SK-N-DZ (cell line): ENCODE data around the gene AGPAT2.

Experiments
- DNase-seq: peaks from one replicate; pipeline ENCODE4 v3.0.0-alpha.2; 2015; ENCODE audit warnings: low spot score

AGPAT2 gene

DNA sequence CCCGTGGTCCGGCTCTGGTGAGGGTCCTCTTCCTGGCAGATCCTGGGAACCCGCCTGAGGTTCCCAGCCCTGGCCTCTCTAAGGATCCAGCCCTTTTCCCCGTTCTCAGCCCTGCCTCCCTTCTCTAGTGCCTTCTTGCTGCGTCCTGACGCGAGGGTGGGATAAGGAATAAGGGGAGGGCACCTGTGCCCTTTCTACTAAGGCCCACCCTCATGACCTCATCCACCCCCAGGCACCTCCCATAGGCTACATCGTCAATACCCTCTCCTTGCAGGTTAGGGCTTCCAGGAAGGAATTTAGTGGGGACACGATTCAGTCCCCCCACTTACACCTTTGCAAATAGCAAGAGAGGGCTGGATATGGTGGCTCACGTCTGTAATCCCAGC, 14.4 kb upstream of the AGPAT2 start:
- no peak for DNase-seq

DNA sequence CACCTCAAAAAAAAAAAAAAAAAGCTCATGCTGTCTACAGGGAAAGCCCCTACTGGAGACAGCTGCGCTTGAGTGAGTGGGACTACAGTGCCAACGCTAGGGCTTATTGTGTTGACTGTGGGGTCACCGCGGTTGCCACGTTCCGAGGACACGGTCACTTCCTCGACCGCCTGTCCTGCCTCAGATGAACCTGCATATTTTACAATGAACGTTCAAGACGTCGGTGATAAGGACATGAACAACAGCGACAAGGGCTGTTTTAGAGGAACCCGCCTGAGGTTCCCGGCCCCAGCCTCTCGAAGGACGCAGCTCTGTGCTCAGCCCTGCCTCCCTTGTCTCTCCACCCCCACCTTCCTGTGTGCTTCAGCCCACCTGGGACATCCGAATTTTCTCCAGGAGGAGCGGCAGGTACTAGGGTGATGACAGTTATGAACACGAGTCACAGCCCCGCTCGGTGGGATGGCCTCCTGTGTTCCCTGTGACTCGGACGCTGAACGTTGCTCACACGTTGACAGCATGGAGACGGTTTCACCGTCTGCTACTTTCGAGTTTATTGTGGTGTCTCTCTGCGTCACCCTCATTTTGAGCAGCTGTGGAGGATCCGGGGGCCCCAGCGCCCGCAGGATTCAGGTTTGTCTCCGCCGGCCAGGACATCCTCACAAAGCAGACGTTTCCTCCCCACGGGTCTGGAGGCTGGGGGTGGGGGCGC, 13.9 kb upstream of the AGPAT2 start:
- no peak for DNase-seq

DNA sequence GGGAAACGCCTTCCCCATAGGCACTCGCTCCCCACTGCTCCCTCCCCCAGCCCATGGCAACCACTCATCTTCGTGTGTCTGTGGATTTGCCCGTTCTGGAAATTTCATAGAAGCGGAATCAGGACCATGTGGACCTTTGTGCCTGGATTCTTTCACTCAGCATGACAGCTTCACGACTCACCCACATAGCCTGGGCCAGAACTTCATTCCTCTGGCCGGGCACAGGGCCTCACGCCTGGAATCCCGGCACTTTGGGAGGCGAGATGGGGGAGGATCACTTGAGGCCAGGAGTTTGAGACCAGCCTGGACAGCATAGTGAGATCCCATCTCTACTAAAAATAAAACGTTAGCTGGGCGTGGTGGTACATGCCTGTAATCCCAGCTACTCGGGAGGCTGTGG, 13.0 kb upstream of the AGPAT2 start:
- DNase-seq: no peak

DNA sequence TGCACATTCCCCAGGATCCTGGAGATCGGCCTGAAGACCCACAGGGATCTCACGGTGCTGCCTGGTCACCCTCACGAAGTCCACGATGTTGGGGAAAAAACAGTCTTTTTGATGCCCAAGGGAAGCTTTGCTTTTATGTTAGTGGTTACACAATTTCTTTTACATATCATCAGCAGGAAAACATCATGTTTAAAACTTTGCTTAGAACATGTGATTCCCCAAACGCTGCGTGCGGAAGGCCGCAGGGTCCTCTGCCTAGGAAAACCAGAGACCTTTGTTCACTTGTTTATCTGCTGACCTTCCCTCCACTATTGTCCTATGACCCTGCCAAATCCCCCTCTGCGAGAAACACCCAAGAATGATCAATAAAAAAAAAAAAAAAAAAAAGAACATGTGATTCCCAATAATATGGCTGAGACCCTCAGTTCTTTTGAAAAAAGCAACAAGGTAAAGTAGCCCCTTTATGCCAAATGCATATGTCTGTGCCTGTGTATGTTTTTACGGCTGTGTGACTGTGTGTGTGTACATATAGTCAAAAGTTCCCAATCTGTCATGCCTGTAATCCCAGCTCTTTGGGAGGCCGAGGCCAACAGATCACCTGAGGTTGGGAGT, 11.5 kb upstream of the AGPAT2 start:
- DNase-seq: no peak

DNA sequence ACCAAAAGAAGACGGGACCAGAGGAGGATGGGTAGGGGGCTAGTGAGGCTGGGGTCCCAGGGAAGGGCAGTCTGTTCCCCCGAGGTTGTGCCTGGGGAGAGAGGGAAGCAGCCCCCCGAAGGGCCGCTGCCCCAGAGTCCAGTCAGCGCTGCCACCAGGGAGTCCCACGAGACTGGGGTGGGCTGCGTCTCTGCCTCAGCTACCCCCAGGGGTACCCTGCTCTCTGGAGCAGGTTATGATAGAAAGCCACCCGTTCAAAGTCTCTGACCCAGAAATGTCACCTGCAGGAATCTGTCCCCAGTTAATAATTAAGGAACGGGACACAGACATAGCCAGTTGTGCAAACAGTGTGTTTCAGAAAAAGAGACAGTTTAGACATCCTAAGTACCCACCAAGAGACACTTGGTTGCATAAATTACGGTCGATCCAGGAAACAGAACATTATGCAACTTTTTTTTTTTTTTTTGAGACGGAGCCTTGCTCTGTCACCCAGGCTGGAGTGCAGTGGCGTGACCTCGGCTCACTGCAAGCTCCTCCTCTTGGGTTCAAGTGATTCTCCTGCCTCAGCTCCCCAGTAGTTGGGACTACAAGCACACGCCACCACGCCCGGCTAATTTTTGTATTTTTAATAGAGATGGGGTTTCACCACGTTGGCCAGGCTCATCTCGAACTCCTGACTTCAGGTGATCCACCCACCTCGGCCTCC, 10.7 kb upstream of the AGPAT2 start:
- no peak for DNase-seq

DNA sequence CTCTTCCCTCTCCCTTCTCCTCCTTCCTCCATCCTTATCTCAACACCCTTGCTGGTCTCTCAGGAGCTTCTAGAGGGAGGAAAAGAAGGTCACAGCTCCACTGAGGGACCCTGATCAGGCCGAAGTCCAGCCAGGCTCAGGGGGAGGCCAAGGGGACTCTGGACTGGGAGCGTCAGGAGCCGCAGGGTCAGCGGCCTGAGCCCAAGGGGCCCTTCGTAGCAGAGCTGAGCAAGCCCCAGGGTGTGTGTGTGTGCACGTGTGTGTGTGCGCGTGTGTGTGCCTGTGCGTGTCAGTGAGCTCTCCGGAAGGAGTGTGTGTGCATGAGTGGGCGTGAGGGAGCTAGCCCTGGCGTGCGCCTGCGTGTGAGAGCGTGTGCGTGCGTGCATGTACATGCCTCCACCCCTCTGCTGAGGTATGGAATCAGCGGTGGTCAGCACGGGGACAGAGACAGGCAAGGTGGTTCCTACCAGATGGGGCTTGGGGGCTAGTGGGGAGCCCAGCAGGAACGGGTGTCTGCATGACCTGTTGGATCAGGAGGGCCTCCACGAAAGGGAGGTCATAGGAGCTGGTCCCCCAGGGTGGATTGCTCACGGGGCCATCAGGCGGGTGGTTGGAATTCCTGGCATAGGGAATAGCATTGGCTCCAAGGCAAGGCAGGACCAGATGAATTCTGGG, 10.0 kb upstream of the AGPAT2 start:
- DNase-seq: no peak

DNA sequence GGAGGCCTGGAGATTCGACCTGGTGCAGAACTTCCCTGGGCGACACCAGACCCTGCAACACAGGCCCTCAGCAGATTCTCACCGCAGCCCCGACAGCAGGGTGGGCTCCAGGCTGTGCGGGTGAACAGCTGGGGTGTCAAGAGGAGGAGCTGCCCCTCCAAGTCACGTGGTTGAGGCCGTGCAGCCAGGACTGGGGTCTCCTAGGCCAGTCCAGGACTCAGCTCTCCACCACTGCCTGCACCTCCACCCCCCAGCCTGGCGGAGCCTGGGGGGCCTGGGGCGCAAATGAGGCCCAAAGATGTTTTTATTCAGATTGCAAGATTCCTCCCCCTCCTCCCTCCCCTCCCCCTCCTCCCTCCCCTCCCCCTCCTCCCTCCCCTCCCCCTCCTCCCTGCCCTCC, 9.2 kb upstream of the AGPAT2 start:
- DNase-seq: no peak

DNA sequence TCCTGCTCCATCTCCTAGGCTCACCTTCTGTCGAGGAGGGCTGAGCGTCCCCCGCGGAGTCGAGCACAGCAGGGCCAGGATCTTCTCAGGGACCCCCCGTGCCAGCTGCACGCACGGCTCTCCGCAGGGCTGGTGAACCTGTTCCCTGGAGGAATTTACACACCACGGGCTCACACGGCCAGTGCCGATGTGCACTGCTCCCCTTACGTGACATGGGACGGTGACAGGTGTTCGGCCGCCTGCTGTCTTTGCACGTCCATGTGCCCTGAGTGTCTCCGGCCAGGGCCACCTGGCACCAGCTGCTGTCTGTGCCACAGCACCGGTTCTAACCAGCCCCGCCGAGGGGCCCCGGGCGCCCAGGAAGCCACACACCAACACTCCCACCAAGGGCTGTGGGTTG, 8.7 kb upstream of the AGPAT2 start:
- DNase-seq: no peak

DNA sequence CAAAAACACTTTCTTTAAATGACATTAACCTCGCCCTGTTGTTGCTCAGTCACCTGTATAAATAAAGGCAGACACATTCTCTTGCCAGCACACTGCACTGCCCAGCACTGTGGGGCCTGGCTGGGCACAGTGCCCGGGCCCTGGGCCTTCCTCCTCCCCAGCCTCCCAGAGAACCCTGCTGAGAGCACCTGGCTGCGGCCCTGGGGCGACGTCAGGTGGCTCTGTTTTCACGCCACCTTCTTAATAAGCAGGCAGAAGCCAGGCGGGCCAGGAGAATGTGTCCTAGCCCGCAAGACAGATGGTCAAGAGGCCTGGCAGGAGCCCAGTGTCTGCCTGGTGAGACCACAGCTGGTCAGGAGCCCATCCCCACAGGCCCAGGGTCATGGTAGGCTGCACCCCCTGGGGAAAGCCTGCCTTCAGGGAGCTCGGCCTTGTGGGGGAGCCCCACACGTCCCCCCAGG, 8.2 kb upstream of the AGPAT2 start:
- DNase-seq: no peak

DNA sequence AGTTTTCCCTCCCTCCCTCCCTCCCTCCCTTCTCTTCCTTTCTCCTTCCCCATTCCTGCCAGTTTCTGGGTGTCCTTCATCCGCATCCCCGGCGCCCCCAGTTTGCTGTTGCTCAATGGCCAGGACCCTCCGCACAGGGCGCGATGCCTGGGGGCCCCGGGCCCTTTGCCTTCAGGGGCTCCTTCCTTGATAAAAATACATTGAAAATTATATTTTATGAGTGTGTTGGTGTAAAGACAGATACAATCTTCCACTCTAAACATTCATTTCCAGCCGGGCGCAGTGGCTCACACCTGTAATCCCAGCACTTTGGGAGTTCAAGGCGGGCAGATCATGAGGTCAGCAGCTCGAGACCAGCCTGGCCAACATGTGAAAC, 7.6 kb upstream of the AGPAT2 start:
- no peak for DNase-seq

DNA sequence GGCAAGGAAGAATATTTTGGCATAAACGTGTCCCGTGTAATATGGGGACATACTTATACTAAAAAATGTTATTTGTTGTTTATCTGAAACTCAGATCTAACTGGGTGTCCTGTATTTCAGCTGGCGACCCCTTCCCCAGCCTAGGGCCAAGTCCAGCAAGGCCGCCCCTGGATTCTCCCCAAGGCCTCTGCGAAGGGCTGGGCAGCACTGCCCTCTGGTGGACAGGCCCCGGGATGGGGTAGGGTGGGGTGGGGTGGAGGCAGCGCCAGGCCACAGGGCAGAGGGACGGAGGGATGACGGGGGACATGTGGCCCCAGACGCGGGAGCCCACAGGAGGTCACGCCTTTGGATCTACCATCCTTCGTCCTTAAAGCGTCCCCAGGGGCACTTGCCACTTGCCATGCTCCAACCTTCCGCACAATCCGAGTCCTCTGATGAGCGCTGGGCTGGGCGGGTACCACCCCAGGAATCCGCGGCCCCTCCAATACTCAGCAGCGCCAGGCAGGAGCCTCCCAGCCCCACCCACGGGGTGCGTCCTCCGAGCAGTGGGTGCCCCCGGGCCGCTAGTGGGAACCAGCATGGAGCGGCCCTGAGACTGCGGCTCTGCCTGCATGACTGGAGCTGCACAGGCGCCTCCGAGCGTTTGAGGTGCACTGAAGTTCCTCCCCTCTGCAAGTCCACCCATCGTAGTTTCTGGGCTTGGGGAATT, 7.1 kb upstream of the AGPAT2 start:
- no peak for DNase-seq

DNA sequence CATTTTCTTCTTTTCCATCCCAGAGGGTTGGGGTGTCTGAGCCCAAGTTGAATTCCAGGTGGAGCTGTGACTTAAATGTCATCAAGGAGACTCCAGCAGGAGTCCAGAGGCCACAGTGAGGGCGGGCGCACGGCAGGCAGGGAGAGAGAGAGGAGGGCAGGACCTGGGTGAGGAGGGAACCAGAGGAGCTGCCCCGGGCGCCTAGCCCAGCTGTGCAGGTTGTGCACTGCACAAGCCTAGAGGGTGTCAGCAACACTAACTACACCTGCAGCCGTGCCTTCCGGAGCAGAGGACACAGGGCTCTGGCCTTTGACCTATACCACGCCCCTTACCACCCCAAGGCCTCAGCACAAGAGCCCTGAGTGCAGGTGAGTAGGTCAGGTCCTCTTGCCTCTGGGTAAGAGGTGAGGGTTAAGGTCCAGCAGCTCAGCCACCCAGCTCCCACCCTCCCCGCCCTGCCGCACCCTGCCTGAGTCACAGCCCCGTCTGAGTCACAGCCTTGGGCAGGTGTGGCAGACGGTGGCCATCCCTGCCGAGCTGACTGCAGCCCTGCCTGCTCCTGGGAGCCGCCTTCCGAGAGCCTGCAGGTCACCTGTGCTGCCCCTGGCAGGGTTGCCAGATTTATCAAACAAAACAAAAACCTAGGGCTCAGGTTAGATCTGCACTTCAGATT, 6.4 kb upstream of the AGPAT2 start:
- no peak for DNase-seq

DNA sequence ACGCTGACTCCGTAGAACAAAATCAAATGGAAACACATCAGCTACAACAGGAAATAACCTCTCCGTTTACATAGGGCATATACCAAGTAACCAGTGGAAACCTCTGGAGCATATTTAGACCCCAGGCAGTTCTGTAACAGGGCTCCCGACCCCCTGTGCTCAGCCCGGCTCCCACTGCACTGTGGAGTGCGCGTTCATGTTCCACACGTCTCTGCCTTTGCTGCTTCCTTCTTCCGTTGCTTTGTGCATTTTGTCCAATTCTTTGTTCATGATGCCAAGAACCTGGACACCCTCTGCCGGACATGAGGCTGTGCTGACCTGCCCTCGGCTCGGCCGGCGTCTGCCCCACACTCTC, 5.9 kb upstream of the AGPAT2 start:
- DNase-seq: no peak

DNA sequence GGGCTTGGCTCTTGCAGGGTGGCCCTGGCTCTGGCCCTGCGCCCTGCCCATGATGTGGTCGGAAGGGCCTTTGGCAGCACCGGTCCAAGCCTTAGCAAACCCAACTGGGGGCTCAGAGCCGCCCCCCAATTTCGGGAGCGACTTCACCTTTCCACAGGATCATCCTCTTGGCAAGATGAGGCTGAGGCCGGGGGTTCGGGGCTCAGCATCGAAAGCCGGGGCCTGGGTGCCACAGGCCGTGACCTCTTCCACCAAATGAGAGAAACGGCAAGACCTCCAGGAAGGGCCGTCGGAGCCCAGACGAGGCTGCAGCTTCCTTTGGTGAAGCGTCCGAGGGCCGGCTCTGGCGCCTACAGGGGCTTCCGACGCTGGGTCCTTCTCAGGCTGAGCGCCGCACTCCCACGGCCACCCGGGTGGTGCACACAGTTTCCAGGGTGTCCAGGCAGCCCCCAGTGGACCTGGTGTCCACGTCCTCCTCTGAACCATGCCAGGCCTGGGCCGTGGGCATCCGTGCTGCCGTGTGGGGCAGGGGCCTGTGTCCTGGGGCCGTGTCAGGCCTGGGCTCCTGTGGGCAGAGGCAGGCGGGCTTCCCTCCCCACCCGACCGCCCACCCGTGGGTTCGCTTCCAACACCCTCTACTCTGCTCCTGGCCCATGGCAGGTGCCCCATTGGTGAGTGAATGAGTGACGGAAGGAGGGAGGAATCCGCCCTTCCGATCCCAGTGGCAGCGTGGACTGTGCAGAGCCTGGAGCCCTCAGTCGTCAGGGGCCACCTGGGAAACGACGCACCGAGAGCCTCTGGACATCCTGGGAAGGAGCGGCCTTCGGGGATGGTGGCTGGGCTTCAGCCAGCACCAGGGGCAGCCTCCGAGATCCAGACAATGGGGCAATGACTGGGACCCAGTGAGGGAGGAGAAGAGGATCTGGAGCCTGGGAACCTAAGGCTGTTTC, 5.2 kb upstream of the AGPAT2 start:
- DNase-seq: no peak

DNA sequence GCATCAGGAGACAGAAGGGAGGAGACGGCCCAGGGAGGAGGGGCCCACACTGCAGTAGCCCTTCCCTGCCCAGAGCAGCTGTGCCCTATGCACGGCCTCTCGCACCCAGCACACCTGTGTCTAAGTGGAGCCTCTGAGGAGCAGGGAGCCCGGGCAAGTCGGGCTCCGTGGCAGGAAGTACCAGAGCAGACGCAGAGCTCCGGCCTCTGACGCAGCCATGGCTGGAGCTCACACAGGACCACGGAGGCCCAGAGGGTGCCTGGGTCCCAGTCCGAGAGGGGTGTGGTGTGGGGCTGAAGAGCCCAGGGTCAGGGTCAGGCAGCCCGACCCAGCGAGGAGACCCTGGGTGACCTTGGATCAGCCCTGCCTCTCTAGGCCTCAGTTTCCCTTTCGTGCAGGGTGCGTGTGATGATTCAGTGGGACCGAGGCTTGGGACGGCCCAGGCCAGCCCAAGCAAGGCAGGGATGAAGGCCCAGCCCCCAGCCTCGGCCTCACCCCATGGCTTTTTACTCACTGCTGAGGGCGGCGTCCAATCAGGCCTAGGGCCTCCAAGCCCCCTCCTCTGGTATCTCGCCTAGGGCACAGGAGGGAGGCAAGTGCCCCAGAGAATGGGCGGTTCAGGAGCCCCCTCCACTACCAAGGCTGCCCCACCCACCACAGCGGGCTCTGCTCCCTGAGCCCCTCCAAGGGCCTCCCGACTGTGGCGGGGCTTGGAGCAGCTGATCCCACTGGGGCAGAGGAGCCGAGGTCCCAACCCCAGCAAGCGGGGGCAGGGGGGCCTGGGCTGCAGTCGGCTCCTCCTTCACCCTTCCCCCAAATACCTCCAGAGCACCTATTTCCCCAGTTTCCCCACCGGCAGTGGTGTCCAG, 4.3 kb upstream of the AGPAT2 start:
- no peak for DNase-seq

DNA sequence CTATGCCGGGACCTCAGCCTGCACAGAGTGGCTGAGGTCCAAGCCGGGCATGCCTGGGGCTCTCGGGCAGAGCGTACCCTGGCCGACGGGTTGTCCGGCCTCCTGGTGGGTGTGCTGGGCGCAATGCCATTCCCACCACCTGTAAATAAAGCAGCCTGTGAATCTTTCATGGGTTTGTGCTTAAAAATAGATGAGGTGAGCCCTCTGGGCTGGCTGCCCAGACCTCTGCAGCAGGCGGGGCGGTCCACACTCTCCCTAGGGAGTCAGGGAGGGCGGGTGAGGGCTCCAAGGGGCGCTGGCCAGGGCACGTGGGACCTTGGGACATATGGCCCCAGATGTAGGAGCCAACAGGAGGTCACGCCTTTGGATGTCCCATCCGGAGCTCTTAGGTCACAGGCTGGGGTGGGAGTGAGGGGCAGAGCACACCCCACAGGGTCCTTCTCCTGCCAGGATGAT, 3.6 kb upstream of the AGPAT2 start:
- no peak for DNase-seq

DNA sequence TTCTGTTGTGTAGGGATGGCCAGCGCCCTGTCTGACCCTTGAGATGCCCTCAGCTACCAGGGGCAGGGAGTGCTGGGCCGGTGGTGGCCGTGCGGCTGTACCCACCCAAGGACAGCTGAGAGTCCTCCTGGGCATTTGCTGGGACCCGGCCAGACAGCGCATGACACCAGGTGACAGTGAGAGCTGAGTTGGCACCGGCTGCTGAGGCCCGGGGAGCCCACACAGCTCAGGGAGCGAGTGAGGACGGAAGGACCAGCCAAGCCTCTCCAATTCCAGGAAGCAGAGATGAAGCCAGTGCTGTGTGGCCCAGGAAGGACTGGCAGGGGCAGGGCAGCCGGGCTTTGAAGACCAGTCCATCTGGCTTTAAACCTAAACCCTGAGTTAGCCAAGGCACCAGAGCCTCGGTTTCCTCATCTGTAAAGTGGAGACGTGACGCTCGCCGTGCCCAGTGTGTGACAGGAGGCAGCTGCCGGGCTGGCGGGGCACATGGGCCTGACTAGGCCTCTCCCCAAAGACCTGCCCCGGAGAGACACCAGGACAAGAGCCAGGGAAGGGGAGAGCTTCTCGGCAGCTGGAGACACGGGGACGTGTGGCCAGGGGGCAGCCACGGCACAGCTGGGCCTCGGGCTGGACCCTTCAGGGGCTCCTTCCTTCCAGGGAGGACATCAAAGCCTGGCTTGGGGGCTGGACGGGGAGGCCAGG, 3.0 kb upstream of the AGPAT2 start:
- no peak for DNase-seq

DNA sequence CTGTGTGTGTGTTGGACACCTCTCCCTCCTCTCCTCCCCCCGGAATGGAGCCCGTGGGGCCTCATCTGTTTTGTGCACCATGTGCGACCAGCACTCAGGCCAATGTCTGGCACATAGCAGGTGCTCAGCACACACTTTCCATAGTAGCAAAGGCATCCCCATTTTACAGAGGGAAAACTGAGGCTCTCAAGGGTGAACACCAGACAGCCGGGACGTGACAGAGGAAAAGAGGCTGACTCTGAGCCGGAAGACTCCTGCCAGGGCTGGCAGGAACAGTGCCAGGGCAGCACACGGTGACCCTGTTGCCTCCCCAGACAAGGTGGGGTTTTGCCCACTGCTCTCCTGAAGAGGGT, 1.8 kb upstream of the AGPAT2 start:
- no peak for DNase-seq
